Heart right ventricle (tissue), 16 donors: ENCODE results near the gene STAMBP. TPM values are rescaled to one million over a fixed set of nuclear protein-coding genes. Genes with fewer than 3 reads are reported as not detected.

ENCODE experiments used
- ATAC-seq, 8 donors: fragments of 200-7000 bp; cut with Tn5 transposase; one replicate each; pipeline ENCODE4 v1.9.1; 2020; ENCODE audit warnings: mild to moderate bottlenecking in 8 of 8, moderate library complexity in 8 of 8, moderate number of reproducible peaks in 1 of 8
- DNase-seq, 2 donors: peaks; one replicate each; pipeline ENCODE4 v3.0.0-alpha.2; 2020
- H3K27ac ChIP-seq, 10 donors: fragments of 200-600 bp; sonication (generic) in 2 of 10; one replicate each; pipeline versions ENCODE4 v1.5.0 to v1.8.0; 2020 to 2022; ENCODE audit warnings: mild to moderate bottlenecking in 3 of 10
- H3K27me3 ChIP-seq, 7 donors: fragments of 200-600 bp; one replicate each; pipeline ENCODE4 v1.8.0; 2021 to 2022; ENCODE audit warnings: mild to moderate bottlenecking in 2 of 7
- H3K36me3 ChIP-seq, 9 donors: fragments of 200-600 bp; sonication (generic) in 1 of 9; one replicate each; pipeline versions ENCODE4 v1.5.0 to v1.8.0; 2020 to 2022; ENCODE audit warnings: mild to moderate bottlenecking in 2 of 9
- H3K4me1 ChIP-seq, 9 donors: fragments of 200-600 bp; sonication (generic) in 1 of 9; one replicate each; pipeline versions ENCODE4 v1.5.0 to v1.8.0; 2020 to 2022; ENCODE audit warnings: mild to moderate bottlenecking in 4 of 9
- H3K4me3 ChIP-seq, 10 donors: fragments of 200-600 bp; sonication (generic) in 2 of 10; one replicate each; pipeline versions ENCODE4 v1.5.0 to v1.8.0; 2020 to 2022; ENCODE audit warnings: mild to moderate bottlenecking in 7 of 10, moderate library complexity in 2 of 10
- H3K9me3 ChIP-seq, 11 donors: fragments of 200-600 bp in 10 of 11; sonication (generic) in 2 of 11; one replicate each; pipeline versions ENCODE4 v1.5.0 to v1.8.0; 2013 to 2022; ENCODE audit warnings: mild to moderate bottlenecking in 2 of 11, control low read depth in 1 of 11, moderate library complexity in 1 of 11
- WGBS, 2 donors: extraction: QIAGEN DNeasy Blood & Tissue Kit; methylation state at CpG; one replicate each; pipeline ENCODE4 v1.1.7; 2013; ENCODE audit warnings: inconsistent platforms in 1 of 2; 5-methylcytosine and 5-hydroxymethylcytosine counted together
- intact Hi-C, 10 donors: fragments of 100-400 bp; cut with DNase I; formaldehyde crosslinking; loops; one replicate each; pipeline versions ENCODE4 v1.11.1 to v1.14.2; 2022
- polyA plus RNA-seq, 2 donors: library from polyadenylated mRNA; stranded (reverse); fragments of 200-250 nt; gene quantifications; one replicate each; pipeline ENCODE4 v1.2.3, GENCODE V29; 2013
- total RNA-seq, 10 donors: library from RNA; stranded (reverse); fragmentation: NEBNext Ultra II Directional in 3 of 10; extraction: Animal tissue kit (Norgen Biotek cat#: 25700) in 3 of 10; gene quantifications; one replicate each; pipeline versions ENCODE4 v1.2.1 to v1.2.4, GENCODE V29; 2021 to 2023
- TF ChIP-seq, protein P1 (sequence below), 9 donors: fragments of 200-600 bp; sonication (generic) in 2 of 9; IDR thresholded peaks; one replicate each; pipeline versions ENCODE4 v1.5.0 to v1.8.0; 2021 to 2022; ENCODE audit warnings: antibody characterized with exemption in 9 of 9, mild to moderate bottlenecking in 5 of 9, moderate library complexity in 1 of 9
- donor health status: Arrhythmogenic right ventricular cardiomyopathy.
- donor health status: ischemic (EF 13 %, LVEDD 7.1; RV severe dilation, severe dysfunction).
- donor health status: healthy with polysubstance abuse.
- donor health status: DM: no; HTN: yes; CAD: no.
- donor health status: DM: no; HTN: no; CAD: no.
- donor health status: ischemic (EF 25% LVEDD 6.9; RV normal size, moderate dysfunction).
- donor health status: ischemic (EF 25% LVEDD 5.7; RV mildly dilated, moderate dysfunction).
- donor health status: healthy.
- donor health status: DM: yes; HTN: yes; CAD: no.
- donor health status: Ischemic cardiomyopathy.
- donor health status: ischemic (EF 35%, LVEDD 5.7; RV mildly dilated, moderate dysfunction).
- donor health status: nonischemic (EF 11% LVEDD 7.7; RV severe dilation, severe dysfunction).
- donor health status: DM: yes; HTN: yes; CAD: no.
- donor health status: PGD.
- donor health status: ischemic (EF 29% LVEDD 5.4; RV normal size, mild dysfunction).
- donor health status: nonischemic (EF 23%, LVEDD 6.1; RV moderate dilation, normal function).

The STAMBP gene
- total and polyA plus RNA-seq, 12 donors: 12.1 to 37.5 (median 32.3) TPM

DNA sequence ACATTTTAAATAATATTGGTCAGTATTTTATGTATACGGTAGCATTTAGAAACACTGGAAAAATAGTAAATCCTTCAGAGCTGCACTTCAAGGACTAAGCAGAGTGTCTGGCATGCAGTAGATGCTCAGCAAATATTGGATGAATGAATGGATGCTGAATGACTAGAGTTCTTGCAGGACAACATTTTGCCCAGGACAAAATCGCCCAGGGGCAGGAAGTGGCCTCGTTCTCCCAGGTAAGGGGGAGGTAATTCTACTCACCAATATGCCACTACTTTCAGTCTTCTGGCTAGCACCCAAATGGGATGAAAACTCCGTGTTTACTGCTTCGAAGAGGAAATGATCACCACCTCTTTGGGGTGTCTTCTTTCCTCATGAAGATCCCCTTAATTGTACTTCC, 93.9 kb downstream of the STAMBP start:
- Histone ChIP-seq H3K9me3 (no peaks in the 10 kb centered on the region), H3K36me3 (no peaks in the 10 kb centered on the region), H3K4me3 (no peak overlapping the region), H3K27me3 (peaks cover 0 to 26% (median 12%) of the 10 kb centered on the region in 7 donors), H3K27ac (no peak overlapping the region), H3K4me1 (peaks cover 0 to 15% (median 10%) of the 10 kb centered on the region in 9 donors)
- 48 to 53% methylated on average over 5 of the region's 5 CpGs for WGBS, 2 donors
- DNase-seq (no peak), ATAC-seq (no peak)
- TF ChIP-seq, protein P1, sequence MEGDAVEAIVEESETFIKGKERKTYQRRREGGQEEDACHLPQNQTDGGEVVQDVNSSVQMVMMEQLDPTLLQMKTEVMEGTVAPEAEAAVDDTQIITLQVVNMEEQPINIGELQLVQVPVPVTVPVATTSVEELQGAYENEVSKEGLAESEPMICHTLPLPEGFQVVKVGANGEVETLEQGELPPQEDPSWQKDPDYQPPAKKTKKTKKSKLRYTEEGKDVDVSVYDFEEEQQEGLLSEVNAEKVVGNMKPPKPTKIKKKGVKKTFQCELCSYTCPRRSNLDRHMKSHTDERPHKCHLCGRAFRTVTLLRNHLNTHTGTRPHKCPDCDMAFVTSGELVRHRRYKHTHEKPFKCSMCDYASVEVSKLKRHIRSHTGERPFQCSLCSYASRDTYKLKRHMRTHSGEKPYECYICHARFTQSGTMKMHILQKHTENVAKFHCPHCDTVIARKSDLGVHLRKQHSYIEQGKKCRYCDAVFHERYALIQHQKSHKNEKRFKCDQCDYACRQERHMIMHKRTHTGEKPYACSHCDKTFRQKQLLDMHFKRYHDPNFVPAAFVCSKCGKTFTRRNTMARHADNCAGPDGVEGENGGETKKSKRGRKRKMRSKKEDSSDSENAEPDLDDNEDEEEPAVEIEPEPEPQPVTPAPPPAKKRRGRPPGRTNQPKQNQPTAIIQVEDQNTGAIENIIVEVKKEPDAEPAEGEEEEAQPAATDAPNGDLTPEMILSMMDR (IDR thresholded peaks at IDR 0.05): no peak
- intact Hi-C loops: loop anchor here in 4 of 10 donors (10.0 kb wide), 5 partner anchors 52 to 222 kb away; partner anchors contain the start of genes BOLA3 (in 1 of the 4), STAMBP (in 1 of the 4) and TET3 (in 1 of the 4)

Other genes with a start within 250 kb of the STAMBP start
- gene NAT8, start 186.5 kb upstream of the STAMBP start, total RNA-seq: not detected
- gene NAT8, start 186.5 kb upstream of the STAMBP start, polyA plus RNA-seq: not detected
- gene TPRKB, start 91.6 kb upstream of the STAMBP start, total RNA-seq: 10 to 100 TPM; 17.1 to 42.3 (median 20.7) TPM
- 10 to 100 TPM; 66.4 to 83.2 TPM for gene TPRKB, start 91.6 kb upstream of the STAMBP start, polyA plus RNA-seq
- gene DUSP11, start 48.9 kb upstream of the STAMBP start, total RNA-seq: 10 to 100 TPM in 7 of 10 donors, 1 to 10 TPM in 3; 9.2 to 11.6 (median 10.8) TPM
- gene DUSP11, start 48.9 kb upstream of the STAMBP start, polyA plus RNA-seq: 10 to 100 TPM in 1 of 2 donors, 1 to 10 TPM in 1; 7.9 to 12.9 TPM
- not detected for gene C2orf78, start 44.8 kb upstream of the STAMBP start, total RNA-seq
- gene C2orf78, start 44.8 kb upstream of the STAMBP start, polyA plus RNA-seq: not detected
- 1 to 10 TPM in 6 of 10 donors, under 1 TPM in 4; 0.52 to 3.7 (median 1.4) TPM for gene ACTG2, start 64.0 kb downstream of the STAMBP start, total RNA-seq
- 10 to 100 TPM in 1 of 2 donors, 1 to 10 TPM in 1; 5.6 to 44.1 TPM for gene ACTG2, start 64.0 kb downstream of the STAMBP start, polyA plus RNA-seq
- gene DGUOK, start 97.9 kb downstream of the STAMBP start, total RNA-seq: 10 to 100 TPM; 18.7 to 29.4 (median 22.6) TPM
- gene DGUOK, start 97.9 kb downstream of the STAMBP start, polyA plus RNA-seq: 10 to 100 TPM; 38.7 to 56.2 TPM
- gene TET3, start 155.9 kb downstream of the STAMBP start, total RNA-seq: 1 to 10 TPM; 2.1 to 8.0 (median 2.9) TPM
- 1 to 10 TPM; 1.1 to 1.3 TPM for gene TET3, start 155.9 kb downstream of the STAMBP start, polyA plus RNA-seq